ENCODE data around the gene MBNL1. TPM values are rescaled to one million over a fixed set of nuclear protein-coding genes. Genes with fewer than 3 reads are reported as not detected.

MBNL1 gene
- total RNA-seq, 1 experiment from 2014 or later, result 90.5 TPM

- DNase-seq, result no peak
- Histone ChIP-seq H3K9me3 (replicated peaks) (no peaks in the 10 kb centered on the region), H3K4me1 (peaks cover 7% of the 10 kb centered on the region), H3K27me3 (no peaks in the 10 kb centered on the region), H3K36me3 (no peaks in the 10 kb centered on the region; the same call in 1 of the 2 replicates), H3K27ac (no peak overlapping the region), H3K4me3 (no peak overlapping the region)
Measured at GRCh38 chr3:152276681-152277080, 8.0 kb downstream of the MBNL1 start.

- no peak for DNase-seq
- Histone ChIP-seq H3K36me3 (no peaks in the 10 kb centered on the region; the same call in 1 of the 2 replicates), H3K27ac (no peak overlapping the region), H3K4me3 (no peak overlapping the region), H3K9me3 (replicated peaks) (no peaks in the 10 kb centered on the region), H3K4me1 (peaks cover 7% of the 10 kb centered on the region), H3K27me3 (no peaks in the 10 kb centered on the region)
Measured at GRCh38 chr3:152277198-152277597, 8.5 kb downstream of the MBNL1 start.

- no peak for DNase-seq
- H3K4me1 ChIP-seq, result peaks cover 7% of the 10 kb centered on the region
- no peaks in the 10 kb centered on the region for H3K9me3 ChIP-seq (replicated peaks)
- H3K36me3 ChIP-seq, result no peaks in the 10 kb centered on the region; the same call in 1 of the 2 replicates
- H3K27me3 ChIP-seq, result no peaks in the 10 kb centered on the region
- no peak overlapping the region for H3K27ac ChIP-seq
- no peak overlapping the region for H3K4me3 ChIP-seq
Measured at GRCh38 chr3:152278756-152279427, 10.2 kb downstream of the MBNL1 start.

- Histone ChIP-seq H3K27me3 (no peaks in the 10 kb centered on the region), H3K9me3 (replicated peaks) (no peaks in the 10 kb centered on the region), H3K27ac (no peak overlapping the region), H3K36me3 (no peaks in the 10 kb centered on the region), H3K4me3 (no peak overlapping the region), H3K4me1 (peaks cover 7% of the 10 kb centered on the region)
- DNase-seq, result no peak
Measured at GRCh38 chr3:152279479-152279878, 10.8 kb downstream of the MBNL1 start.

GRCh38 chr3:152280539-152280938 is 11.8 kb downstream of the MBNL1 start:
- DNase-seq, result no peak
- Histone ChIP-seq H3K36me3 (no peaks in the 10 kb centered on the region), H3K27me3 (no peaks in the 10 kb centered on the region), H3K4me1 (peaks cover 7% of the 10 kb centered on the region), H3K27ac (no peak overlapping the region), H3K4me3 (no peak overlapping the region), H3K9me3 (replicated peaks) (no peaks in the 10 kb centered on the region)

GRCh38 chr3:152281133-152281713 is 12.5 kb downstream of the MBNL1 start:
- no peaks in the 10 kb centered on the region for H3K27me3 ChIP-seq
- no peak overlapping the region for H3K27ac ChIP-seq
- H3K9me3 ChIP-seq (replicated peaks), result no peaks in the 10 kb centered on the region
- H3K36me3 ChIP-seq, result no peaks in the 10 kb centered on the region
- H3K4me1 ChIP-seq, result peaks cover 7% of the 10 kb centered on the region
- H3K4me3 ChIP-seq, result no peak overlapping the region
- DNase-seq, result no peak

- Histone ChIP-seq H3K27me3 (no peaks in the 10 kb centered on the region), H3K4me1 (peaks cover 7% of the 10 kb centered on the region)
- no peak for DNase-seq
Measured at GRCh38 chr3:152282813-152283212, 14.1 kb downstream of the MBNL1 start.

GRCh38 chr3:152283492-152284381 is 15.0 kb downstream of the MBNL1 start:
- Histone ChIP-seq H3K36me3 (no peaks in the 10 kb centered on the region), H3K27ac (no peak overlapping the region), H3K4me1 (peaks cover 7% of the 10 kb centered on the region), H3K27me3 (no peaks in the 10 kb centered on the region), H3K4me3 (no peak overlapping the region), H3K9me3 (replicated peaks) (no peaks in the 10 kb centered on the region)
- DNase-seq, result no peak

More at GRCh38 chr3:152282813-152283212, 14.1 kb downstream of the MBNL1 start:
- H3K27ac ChIP-seq, result no peak overlapping the region
- no peaks in the 10 kb centered on the region for H3K9me3 ChIP-seq (replicated peaks)
- H3K36me3 ChIP-seq, result no peaks in the 10 kb centered on the region
- no peak overlapping the region for H3K4me3 ChIP-seq

- no peaks in the 10 kb centered on the region for H3K27me3 ChIP-seq
- no peaks in the 10 kb centered on the region for H3K9me3 ChIP-seq (replicated peaks)
- H3K4me3 ChIP-seq, result no peak overlapping the region
- no peaks in the 10 kb centered on the region for H3K36me3 ChIP-seq
- DNase-seq, result no peak
- H3K4me1 ChIP-seq, result peaks cover 7% of the 10 kb centered on the region
- H3K27ac ChIP-seq, result no peak overlapping the region
Measured at GRCh38 chr3:152284906-152285305, 16.2 kb downstream of the MBNL1 start.

GRCh38 chr3:152285509-152285908 is 16.8 kb downstream of the MBNL1 start:
- Histone ChIP-seq H3K9me3 (replicated peaks) (no peaks in the 10 kb centered on the region), H3K27me3 (no peaks in the 10 kb centered on the region), H3K4me1 (peaks cover 7% of the 10 kb centered on the region), H3K36me3 (no peaks in the 10 kb centered on the region), H3K4me3 (no peak overlapping the region), H3K27ac (no peak overlapping the region)
- no peak for DNase-seq

- no peaks in the 10 kb centered on the region for H3K4me1 ChIP-seq
- H3K27ac ChIP-seq, result no peak overlapping the region
- H3K27me3 ChIP-seq, result no peaks in the 10 kb centered on the region
- DNase-seq, result no peak
- no peaks in the 10 kb centered on the region for H3K36me3 ChIP-seq
- H3K9me3 ChIP-seq (replicated peaks), result no peaks in the 10 kb centered on the region
- no peak overlapping the region for H3K4me3 ChIP-seq
Measured at GRCh38 chr3:152287898-152288576, 19.3 kb downstream of the MBNL1 start.

- Histone ChIP-seq H3K27me3 (no peaks in the 10 kb centered on the region), H3K36me3 (no peaks in the 10 kb centered on the region), H3K27ac (no peak overlapping the region), H3K9me3 (replicated peaks) (no peaks in the 10 kb centered on the region), H3K4me3 (no peak overlapping the region), H3K4me1 (no peaks in the 10 kb centered on the region)
- no peak for DNase-seq
Measured at GRCh38 chr3:152288681-152289080, 20.0 kb downstream of the MBNL1 start.

- no peak for DNase-seq
- Histone ChIP-seq H3K4me3 (no peak overlapping the region), H3K4me1 (no peaks in the 10 kb centered on the region), H3K9me3 (replicated peaks) (no peaks in the 10 kb centered on the region), H3K27me3 (no peaks in the 10 kb centered on the region), H3K36me3 (no peaks in the 10 kb centered on the region), H3K27ac (no peak overlapping the region)
Measured at GRCh38 chr3:152289708-152290107, 21.0 kb downstream of the MBNL1 start.

GRCh38 chr3:152290374-152290773 is 21.6 kb downstream of the MBNL1 start:
- Histone ChIP-seq H3K27me3 (no peaks in the 10 kb centered on the region), H3K4me1 (no peaks in the 10 kb centered on the region), H3K4me3 (no peak overlapping the region), H3K27ac (no peak overlapping the region), H3K36me3 (no peaks in the 10 kb centered on the region), H3K9me3 (replicated peaks) (no peaks in the 10 kb centered on the region)
- no peak for DNase-seq

GRCh38 chr3:152291238-152291637 is 22.5 kb downstream of the MBNL1 start:
- Histone ChIP-seq H3K27me3 (no peaks in the 10 kb centered on the region), H3K36me3 (no peaks in the 10 kb centered on the region), H3K27ac (no peak overlapping the region), H3K4me1 (no peaks in the 10 kb centered on the region), H3K4me3 (no peak overlapping the region), H3K9me3 (replicated peaks) (no peaks in the 10 kb centered on the region)
- DNase-seq, result no peak
